ENCODE results near the gene ZBTB8B.
"Not testable (repeated sequence)": the region's sequence is repeated elsewhere in the genome, so short reads cannot be mapped to it uniquely, and the experiment has no call there.

The ZBTB8B gene

DNA sequence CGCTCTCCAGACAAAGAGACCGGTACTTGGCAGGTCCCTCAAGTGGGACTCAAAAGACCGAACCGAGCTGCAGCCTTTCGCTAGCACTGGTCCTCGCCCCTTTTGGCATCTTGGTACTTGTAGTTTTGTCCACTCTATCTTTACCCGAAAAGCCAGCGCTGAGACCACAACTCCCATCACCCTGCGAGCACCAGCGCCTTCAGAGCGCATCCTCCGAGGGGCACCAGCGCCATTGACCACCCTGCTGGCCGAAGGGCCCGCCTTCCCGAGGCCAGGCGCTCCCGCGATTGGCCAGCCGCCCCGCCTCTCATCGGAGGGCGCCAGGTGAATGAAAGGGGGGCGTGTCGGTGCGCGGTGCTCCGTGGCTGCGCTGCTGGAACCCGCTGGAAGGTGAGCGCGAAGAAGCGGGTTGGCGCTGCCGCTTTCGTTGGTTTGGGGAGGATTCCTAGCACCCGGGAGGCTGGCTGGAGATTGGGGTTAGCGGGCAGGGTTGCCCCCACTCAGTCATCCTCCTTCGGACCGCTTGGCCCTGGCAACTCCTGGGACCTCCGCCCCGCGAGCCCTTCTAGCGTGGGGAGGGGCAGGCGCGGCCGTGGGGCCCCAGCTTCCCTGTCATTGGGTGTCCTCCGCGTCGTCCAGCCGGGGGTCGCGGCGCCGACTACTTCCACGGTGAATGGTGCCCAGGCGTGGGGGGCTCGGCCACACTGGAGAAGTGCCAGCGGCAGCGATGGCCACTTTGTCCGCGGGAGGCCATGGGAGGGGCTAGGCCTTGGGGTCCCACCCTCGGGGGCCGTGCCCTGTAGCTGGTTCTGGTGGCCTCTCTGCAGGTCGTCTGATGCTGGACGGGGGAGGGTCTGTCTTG is at the start of gene ZBTB8B:
TSS of gene ZBTB8B (plus strand) at position 357 of the 862 bp plus-strand sequence. CDS start 5,553 bp downstream, outside the sequence.
- peak; percentile 97 for DNase-seq

DNA sequence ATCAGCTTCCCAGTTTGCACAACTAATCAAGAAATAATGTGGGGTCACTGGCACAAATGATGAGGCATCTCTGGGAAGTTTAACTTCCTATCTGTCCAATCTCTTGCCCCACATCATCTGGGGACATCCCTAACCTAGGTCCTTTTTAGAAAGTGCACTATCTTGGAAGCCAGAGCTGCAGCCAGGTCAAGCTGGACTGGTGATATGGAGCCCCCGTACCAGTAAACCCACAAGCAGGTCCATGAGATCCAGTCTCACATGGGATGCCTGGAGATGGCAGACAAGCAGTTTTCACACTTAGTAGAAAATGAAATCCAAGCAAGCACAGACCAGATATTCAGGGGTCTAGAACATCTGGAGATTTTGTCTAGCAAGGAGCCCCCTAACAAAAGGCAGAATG is 43.1 kb upstream of the ZBTB8B start:
- no peak for DNase-seq

DNA sequence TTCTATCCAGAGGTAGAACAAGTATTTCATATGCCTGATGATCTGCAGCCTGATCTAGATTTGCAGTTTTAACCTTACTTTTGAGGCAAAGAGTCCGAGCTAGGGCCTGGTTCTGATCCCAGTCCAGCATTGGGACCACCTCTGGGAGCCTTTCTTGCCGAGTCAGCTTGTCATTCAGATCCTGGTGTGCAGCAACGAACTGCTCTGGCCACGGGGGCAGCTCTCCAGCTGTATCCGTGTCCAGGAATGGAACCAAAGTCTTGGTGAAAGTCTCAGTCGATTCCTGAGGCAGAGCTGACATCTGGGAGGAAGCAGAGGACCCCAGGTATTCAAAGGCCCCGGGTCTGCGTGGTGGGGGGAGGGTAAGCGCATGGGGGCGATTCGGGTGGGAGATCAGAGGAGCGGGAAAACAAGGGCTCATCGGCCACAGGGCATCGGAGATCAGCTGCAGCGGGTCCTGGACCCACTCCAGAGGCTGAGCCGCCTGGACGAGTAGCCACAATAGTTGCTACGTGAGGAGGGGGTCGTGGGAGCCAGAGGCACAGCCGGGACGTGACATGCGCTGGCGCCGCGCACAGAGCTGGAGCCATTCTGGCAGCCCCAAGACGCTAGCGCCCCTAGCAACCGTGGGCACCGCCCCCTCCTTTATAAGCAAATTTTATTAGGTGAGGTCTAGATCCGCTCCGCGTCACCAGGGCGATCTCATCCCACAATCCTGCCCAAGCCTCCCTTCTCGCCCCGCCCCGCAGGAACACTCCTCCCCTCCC is 38.2 kb upstream of the ZBTB8B start:
- peak; percentile 84 for DNase-seq

DNA sequence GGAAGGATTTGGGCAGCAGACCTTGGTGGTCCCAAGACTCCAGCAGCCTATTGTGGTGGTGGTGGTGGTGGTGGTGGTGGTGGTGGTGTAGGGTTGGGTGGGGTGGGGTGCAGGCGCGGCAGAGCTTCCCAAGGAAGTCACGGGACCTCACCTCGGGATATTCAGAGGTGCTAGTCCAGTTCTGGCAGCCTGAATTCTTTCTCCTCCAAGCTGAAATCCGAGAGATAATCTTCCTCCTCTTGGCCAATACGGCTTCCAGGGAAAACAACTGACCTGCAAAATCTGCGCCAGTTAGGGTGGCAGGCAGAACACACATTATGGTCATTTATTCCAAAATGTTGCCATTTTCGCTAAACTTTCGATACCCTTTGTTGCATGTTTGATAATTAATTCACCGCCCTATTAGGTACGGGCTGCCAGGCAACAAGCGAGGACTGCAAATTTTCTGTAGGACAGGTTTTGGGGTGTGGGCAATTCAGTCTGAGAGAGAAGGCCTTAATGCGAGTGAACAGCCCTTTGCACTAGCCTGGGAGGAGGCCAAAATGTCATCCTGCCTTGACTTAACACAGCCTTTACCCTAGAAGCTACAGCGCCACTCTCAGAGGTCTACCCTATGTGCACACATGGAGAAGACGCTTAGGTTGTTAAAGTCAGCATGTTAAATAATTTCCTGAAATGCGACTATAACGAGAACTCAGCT is 37.5 kb upstream of the ZBTB8B start:
- DNase-seq = peak; percentile 13

DNA sequence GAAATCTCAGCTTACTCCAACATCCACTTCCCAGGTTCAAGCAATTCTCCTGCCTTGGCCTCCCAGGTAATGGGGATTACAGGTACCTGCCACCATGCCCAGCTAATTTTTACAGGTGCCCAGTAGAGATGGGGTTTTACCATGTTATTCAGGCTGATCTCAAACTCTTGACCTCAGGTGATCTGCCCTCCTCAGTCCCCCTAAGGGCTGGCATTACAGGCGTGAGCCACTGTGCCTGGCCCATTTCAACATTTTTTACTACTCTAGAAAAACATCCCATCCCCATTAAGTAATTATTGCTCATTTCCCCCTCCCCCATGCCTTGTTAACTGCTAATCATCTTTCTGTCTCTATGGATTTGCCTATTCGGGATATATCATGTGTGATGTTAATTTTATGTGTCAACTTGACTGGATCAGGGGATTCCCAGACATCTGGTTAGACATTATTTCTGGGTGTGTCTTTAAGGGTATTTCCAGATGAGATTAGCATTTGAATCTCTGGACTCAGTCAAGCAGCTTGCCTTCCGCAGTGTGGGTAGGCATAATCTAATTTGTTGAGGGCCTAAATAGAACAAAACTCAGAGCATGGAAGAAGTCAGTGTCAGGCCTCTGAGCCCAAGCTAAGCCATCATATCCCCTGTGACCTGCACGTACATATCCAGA is 33.0 kb upstream of the ZBTB8B start:
- DNase-seq = peak; percentile 3

DNA sequence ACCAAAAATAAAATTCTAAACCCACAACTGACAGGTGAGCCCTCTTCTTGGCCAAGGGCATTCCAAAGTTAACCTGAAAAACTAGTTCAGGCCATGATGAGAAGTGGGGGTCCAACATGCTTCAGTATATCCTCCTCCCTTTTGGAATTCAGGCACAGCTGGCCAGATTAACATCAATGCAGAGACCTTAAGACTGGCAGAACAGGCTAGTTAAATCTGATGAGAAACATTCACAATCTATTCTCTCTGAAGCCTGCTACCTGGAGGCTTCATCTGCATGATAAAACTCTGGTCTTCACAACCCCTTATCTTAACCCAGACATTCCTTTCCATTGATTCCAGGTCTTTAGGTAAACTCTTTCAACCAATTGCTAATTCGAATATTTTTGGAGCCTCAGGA is 26.7 kb upstream of the ZBTB8B start:
- DNase-seq = no peak

DNA sequence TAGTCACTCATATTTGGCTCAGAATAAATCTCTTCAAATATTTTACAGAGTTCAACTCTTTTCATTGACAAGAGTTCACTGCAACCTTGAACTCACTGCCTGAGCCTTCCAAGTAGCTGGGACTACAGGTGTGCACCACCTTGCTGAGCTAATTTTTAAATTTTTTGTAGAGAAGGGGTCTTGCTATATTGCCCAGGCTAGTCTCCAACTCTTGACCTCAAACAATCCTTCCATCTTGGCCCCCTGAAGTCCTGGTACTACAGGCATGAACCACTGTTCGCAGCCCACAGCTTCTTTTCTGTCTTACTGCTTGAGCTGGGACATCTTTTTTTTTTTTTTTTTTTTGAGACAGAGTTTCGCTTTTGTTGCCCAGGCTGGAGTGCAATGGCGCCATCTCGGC is 26.1 kb upstream of the ZBTB8B start:
- DNase-seq = not testable (repeated sequence)

DNA sequence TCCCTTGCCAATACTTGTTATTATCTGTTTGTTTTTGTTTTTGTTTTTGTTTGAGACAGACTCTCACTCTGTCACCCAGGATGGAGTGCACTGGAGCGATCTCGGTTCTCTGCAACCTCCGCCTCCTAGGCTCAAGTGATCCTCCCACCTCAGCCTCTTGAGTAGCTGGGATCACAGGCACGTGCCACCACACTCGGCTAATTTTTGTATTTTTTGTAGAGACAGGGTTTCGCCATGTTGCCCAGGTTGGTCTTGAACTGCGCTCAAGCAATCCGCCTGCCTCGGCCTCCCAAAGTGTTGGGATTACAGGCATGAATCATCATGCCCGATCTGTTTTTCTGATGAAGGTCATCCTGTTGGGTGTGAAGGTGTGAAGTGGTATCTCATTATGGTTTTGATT is 23.4 kb upstream of the ZBTB8B start:
- not testable (repeated sequence) for DNase-seq

DNA sequence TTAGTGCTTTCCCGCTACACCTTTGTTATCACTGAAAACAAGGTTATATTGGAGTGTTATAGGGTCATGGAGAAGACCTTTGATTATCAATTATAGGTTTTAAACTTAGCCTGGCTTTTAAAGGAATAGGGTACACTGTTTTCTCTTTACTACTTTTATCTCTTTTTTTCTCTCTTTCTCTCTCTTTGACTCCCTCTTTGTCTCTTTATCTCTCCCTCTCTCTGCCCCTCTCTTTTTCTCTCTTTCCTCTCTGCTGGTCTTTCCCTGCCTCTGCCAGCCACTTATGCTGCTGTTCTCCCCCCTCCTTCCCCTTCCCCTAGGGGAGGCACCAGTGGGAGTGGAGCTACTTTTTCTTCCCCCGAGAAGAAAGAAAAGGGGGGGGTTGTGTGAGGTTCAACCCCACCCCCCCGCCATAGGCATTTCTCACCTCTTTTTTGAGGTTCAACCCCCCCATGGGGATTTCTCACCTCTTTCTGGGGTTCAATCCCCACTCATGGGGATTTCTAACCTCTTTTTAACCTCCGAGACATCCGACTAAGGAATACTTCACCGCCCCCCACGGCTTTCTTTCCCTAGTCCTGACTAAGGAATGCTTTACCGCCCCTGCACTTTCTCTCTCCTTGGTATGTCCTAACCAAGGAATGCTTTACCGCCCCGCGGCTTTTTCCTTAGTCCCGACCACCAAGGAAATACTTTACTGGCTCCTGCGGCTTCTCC is 17.2 kb upstream of the ZBTB8B start:
- peak; percentile 73 for DNase-seq

DNA sequence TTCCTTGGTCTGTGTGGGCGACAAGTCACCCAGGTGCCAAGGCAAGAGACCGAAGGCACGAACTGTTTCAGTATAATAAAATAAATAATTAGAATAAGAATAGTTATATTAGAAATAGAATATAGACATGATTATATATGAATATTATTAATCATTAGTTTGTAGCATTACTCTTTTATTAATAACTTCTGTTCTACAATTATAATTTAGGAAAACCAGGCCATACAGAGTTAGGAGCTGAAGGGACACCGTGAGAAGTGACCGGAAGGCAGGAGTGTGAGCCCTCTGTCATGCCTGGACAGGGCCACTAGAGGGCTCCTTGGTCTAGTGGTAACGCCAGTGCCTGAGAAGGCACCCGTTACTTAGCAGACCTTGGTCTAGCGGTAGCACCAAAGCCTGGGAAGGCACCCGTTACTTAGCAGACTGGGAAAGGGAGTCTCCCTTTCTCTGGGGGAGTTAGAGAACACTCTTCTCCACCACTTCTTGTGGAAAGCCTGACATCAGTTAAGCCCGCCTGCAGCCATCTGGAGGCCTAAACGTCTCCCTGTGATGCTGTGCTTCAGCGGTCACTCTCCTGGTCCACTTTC is 16.6 kb upstream of the ZBTB8B start:
- peak; percentile 83 for DNase-seq

DNA sequence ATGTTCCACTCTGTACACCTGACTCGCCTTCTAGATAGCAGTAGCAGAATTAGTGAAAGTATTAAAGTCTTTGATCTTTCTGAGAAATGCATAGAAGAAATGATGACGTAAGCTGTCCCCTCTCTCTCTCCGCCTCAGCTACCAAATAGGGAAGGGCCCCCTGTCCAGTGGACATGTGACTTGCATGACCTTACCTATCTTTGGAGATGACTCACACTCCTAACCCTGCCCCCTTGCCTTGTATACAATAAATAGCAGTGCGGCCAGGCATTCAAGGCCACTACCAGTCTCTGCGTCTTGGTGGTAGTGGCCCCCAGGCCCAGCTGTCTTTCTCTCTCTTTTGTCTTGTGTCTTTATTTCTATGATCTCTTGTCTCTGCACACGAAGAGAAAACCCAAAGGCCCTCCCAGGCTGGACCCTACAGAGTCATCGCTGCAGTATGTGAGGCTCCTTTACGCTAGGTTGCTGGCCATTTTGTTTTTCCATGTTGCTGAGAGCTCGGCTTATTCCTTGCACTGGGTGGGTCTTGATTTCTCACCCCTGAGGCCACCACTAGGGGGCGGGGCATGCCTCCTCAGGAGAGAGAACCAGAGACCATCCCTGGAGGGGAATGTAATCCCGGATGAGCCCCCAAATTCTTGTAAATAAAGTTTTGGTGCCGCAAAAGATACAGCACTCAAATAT is 16.0 kb upstream of the ZBTB8B start:
- DNase-seq = no peak

DNA sequence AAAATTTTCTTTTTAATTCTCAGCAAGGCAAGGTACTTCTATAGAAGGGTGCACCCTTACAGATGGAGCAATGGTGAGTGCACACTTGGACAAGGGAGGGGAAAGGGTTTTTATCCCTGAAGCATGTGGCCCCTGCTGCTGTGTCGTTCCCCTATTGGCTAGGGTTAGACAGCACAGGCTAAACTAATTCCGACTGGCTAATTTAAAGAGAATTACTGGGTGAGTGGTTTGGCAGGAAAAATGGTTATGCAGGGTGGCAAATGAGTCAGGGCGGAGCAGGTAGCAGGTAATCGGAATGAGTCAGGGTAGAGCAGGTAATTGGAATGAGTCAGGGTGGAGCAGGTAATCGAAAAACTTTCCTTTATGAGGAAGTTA is 15.4 kb upstream of the ZBTB8B start:
- DNase-seq = not testable (repeated sequence)

DNA sequence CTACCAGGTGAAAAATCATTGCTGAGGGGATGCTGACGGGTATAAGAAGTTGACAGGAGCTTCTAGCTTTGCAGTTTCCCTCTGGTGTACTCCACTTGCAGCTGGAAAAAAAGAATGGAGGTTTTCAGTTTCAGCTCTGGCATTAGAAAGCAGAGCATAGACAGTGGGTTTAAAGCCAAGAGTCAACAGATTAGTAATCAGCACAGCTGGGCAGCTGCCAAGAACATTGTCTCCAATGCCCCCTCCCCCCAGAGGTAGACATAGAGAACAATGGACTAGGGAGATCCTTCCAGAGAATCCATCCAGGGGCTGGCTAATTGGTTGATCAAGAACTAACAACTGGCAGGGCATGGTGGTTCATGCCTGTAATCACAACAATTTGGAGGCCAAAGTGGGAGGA is 10.1 kb upstream of the ZBTB8B start:
- DNase-seq = no peak

DNA sequence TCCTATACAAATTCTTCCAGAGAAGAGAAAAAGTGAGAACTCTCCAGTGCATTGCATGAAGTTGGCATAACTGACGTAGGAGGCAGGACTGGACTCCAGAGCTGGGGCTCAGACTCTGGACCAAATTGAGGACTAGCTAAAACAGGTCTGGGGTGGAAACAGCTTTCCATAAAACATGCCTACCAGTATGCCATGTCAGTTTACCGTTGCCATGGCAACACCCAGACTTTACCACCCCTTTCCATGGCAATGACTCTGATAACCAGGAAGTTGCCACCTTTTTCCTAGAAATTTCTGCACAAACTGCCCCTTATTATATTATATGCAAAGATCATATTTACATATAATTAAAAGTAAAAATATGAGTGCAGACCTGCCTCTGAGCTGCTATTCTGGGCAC is 8.9 kb upstream of the ZBTB8B start:
- no peak for DNase-seq

DNA sequence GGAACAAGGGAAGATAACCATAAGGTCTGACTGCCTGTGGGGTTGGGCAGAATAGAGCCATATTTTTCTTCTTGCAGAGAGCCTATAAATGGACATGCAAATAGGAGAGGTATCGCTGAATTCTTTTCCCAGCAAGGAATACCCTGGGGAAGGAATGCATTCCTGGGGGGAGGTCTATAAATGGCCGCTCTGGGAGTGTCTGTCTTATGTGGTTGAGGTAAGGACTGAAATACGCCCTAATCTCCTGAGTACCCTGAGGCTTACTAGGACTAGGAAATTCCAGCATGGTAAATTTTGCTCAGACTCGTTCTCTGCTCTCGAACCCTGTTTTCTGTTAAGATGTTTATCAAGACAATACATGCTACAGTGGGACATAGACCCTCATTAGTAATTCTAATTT is 6.1 kb upstream of the ZBTB8B start:
- not testable (repeated sequence) for DNase-seq

DNA sequence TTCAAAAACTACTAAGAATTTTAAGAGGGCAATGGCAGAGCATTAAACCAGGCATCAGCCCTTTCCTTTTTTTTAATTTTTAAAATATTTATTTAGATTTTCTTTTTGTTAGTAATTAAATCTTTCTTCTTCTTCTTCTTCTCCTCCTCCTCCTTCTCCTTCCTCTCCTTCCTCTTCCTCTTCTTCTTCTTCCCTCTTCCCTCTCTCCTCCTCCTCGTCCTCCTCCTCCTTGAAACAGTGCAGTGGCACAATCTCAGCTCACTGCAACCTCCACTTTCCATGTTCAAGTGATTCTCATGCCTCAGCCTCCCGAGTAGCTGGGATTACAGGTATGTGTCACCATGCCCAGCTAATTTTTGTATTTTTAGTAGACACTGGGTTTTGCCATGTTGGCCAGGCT is 1.9 kb upstream of the ZBTB8B start:
- not testable (repeated sequence) for DNase-seq

DNA sequence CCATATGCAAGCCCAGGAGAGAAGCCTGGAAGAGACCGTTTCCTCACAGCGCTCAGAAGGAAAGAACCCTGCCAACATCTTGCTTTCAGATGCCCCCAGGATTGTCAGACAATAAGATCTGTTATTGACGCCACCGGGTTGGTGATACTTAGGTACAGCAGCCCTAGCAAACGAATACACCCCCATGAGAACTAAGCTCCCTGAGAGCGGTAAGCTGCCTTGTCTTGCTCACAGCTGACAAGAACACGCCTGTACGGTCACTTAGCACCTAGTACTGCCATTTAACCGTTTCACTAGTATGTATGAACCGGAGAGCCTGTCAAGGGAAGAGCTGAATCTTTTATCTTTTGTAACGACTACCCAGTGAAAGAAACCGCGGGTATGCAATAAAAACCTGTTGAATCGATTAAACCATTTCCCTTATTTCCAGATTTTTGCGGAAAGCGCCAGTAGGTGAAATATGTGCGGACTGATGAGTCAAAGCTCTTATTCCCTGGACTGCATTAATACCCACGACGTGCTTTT is 619 bp upstream of the ZBTB8B start:
- DNase-seq = no peak

DNA sequence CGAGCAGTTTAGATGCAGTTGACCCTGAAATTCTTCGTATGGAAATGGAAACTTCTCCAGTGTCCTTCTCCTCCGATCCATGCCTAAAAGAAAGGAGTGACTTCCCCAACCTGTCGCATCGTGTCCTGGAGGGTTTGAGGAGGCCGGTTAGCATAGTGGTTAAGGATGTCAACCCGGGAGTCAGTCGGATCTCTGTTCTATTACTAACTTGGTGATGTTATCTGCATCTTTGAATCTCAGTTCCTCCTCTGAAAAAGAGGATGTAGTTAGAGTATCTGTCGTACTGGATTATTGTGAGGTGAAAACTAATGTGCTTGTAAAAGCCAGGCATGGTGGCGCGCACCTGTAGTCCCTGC is 684 bp downstream of the ZBTB8B start:
- DNase-seq = peak; percentile 40

DNA sequence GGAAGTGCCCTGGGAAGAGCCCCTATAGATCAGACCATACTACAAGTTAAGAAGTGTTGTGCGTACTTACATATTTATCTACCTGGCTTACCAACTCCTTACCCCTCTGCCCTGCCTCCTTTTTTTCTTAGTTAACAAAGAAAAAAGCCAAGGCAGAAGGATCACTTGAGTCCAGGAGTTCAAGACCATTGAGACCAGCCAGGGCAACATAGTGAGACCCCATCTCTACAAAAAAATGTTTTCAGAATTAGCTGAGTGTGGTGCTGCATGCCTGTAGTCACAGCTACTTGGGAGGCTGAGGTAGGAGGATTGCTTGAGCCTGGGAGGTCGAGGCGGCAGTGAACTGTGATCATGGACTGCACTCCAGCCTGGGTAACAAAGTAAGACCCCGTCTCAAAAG is 1.9 kb downstream of the ZBTB8B start:
- DNase-seq = no peak

DNA sequence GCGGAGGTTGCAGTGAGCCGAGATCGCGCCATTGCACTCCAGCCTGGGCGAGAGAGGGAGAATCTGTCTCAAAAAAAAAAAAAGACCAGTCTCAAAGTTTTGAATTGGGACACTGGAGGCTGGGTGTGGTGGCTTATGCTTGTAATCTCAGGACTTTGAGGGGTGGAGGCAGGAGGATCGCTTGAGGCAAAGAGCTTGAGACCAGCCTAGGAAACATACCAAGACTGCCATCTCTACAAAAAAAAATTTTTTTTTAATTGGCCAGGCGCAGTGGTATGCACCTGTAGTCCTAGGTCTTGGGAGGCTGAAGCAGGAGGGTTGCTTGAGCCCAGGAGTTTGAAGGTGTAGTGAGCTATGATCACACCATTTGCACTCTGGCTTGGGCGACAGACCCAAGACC is 3.9 kb downstream of the ZBTB8B start:
- no peak for DNase-seq

DNA sequence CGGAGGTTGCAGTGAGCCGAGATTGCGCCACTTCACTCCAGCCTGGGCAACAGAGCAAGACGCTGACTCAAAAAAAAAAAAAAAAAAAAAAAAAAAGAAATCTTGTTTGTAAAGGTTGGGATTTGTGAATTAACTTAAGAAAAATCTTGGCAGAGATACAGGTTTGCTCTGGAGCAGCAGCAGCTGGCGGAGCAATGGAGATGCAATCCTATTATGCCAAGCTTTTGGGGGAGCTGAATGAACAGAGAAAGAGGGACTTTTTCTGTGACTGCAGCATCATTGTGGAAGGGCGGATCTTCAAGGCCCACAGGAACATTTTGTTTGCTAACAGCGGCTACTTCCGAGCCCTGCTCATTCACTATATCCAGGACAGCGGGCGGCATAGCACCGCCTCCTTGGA is 5.6 kb downstream of the ZBTB8B start:
- DNase-seq = no peak
